ENCODE results near the gene RNF4.

Gene RNF4

GRCh38 chr4:2485956-2486355 is 17.1 kb downstream of the RNF4 start:
- no peak overlapping the region for H3K27ac ChIP-seq
- TF ChIP-seq CTCF (conservative IDR thresholded peaks at IDR 0.05), result no peak

DNA sequence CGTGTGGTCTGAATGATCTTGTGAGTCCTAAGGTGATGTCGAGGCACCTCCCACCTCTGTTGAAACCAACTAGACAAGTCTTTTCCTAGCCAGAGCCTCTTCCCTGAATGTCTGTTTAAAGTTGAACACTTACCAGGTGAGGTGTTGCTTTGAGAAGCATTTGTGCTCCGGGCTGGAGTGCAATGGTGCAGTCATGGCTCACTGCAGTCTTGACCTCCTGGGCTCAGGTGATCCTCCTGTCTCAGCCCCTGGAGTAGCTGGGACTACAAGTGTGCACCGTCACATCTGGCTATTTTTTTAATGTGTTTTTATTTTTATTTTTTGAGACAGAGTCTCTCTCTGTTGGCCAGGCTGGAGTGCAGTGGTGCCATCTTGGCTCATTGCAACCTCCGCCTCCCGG is 18.1 kb downstream of the RNF4 start:
- no peak overlapping the region for H3K27ac ChIP-seq
- no peak for TF ChIP-seq CTCF (conservative IDR thresholded peaks at IDR 0.05)

DNA sequence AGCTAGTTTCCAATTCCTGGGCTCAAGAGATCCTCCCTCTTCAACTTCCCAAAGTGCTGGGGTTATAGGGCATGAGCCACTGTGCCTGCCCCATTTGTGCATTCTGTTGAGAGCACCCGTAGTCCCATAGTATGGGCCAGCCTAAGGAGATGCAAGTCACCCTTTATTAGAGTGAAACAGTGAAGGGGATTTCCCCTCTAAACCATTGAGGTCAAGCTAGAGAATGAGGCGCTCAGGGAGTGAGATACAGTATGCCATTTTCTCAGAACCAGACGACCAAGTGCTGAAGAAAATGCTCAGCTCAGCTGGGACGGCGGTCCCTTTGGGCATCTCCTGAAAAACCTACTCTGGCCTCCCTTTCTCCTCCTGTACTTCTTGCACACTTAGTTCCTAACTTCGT is 18.7 kb downstream of the RNF4 start:
- TF ChIP-seq CTCF (conservative IDR thresholded peaks at IDR 0.05), result no peak
- no peak overlapping the region for H3K27ac ChIP-seq

DNA sequence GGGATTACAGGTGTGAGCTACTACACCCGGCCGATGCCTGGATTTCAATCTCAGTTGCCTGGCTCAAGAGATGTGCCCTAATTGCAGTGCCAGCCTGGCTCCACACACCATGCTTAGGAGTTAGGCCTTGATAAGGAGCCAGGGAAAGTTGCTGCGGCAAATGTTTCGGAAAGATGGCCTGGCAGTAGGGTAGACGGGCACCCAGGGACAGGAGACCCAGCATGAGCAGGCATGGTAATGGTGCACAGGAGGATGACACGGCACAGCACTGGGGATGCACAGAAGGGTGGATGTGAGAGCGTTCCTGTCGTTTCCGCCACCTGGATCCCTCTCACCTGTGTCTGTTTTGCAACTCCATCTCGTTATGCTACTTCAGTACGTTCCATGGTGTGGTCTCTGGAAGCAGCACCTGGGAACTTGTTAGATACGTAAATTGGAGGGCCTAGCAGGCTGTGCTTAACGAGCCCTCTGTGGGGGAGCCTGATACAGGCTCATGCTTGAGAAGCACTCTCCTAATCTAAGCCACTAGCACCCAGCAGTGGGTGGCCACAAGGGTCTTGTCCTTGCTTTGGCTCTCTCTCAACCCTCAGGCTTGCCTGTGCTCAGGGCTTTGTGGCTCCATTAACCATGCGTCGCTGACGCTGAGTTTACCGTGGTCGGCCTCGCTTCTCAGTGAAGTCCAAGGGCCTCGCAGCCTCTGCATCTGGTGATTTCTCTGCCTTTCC is 20.3 kb downstream of the RNF4 start:
- no peak overlapping the region for H3K27ac ChIP-seq
- no peak for TF ChIP-seq CTCF (conservative IDR thresholded peaks at IDR 0.05)

GRCh38 chr4:2489841-2490552 is 21.1 kb downstream of the RNF4 start:
- no peak overlapping the region for H3K27ac ChIP-seq
- no peak for TF ChIP-seq CTCF (conservative IDR thresholded peaks at IDR 0.05)

DNA sequence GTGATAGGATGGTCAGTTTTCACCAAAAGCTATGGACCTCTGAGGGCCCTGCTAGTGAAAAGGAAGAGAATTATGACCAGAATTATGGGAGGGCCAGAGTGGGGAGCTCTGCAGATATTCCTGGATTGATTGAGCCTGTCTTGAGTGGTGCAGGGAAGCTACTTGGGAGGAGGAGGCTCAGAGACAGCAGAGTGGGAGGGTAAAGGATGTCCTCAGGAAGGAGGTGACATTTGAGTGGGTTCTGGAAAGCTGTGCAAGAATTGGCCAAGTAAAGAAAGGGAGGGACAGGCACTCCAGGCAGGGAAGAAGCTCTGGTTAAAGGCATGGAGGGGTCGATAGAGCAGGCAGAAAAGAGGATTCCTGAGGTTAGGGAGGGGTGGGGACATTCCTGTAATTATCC is 24.1 kb downstream of the RNF4 start:
- TF ChIP-seq CTCF (conservative IDR thresholded peaks at IDR 0.05), result no peak

DNA sequence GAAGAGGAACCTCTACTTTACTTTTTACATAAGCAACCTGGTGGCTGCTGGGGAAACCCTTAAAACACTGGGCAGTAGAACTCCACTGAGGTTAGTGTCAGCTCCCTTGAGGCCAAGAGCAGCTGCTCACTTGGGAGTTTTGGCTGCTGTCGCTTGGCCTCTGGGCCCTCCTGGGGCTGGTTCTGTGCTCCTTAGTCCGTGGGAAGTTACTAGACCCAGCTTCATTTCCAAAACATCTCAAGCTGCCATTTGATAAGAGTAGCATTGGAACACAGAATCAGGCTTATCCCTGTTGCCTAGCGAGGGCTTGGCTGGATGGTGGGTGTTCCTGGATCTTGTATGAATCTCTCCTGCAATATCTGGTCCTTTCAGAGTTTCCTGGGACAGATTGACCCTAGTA is 26.1 kb downstream of the RNF4 start:
- no peak overlapping the region; the same call in 1 of the 2 replicates for H3K27ac ChIP-seq
- TF ChIP-seq CTCF (conservative IDR thresholded peaks at IDR 0.05), result no peak

More for the DNA sequence above, 24.1 kb downstream of the RNF4 start:
- no peak overlapping the region for H3K27ac ChIP-seq

All from VCaP (cell line).